ENCODE data around the gene ALPI.
A peak's percentile ranks its signal among the peaks of the same experiment; 100 is the strongest.

Gene ALPI

DNA sequence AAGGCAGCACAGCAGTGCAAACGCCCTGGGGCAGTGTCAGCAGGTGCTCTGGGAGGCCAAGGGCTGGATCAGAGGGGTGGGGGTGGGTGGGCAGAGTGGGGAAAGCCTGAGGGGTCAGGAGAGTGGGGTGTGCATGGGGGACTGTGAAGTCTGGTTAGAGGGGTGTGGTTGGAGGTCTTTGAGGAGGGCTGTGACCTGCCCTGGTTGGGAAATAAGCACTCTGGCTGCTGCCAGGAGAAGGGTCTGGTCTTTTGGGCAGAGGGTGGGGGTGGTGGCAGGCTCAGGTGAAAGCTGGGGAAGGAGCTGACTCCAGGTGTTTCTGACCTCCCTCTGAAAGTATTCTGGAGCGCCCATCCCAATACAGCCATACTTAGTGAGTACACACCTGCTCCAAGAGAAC, 4.2 kb downstream of the ALPI start:
- DNase-seq (ENCODE audit: low read depth, low spot score), result no peak

DNA sequence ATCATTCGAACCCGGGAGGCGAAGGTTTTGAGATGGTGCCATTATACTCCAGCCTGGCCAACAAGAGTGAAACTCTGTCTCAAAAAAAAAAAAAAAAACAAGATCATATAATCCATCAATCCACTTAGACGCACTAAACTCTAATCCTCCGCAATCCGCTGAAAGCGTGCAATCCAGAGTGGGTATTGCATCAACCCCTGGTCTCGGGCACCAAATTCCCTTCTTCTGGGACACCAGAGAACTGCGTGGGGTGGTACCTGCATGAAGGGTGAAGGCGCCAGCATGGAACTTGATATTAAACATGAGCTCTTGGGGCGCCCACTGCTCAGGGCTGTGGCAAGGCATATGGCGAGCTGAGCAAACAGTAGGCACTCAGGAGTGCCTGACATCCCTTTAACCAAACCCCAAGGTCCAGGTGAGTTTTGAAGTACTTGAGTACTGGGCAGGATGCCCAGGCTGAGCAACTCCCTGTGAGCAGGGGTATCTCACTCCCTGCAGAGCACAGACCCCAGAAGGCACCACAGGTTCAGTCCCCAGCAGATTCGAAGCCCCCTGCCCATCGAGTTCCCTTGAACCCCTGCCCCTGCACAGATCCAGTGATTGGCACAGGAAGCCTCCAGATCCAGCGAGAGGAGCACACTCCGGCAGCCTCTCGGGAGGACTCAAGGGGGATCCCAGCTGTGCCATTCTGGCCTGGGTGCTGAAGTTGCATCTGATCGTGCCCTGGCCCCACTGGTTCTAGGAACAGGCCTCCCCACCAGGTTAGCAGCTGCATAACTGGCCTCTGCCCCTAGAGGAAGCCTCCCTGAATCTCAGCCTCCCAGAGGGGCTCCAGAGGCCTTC, 8.0 kb downstream of the ALPI start:
- DNase-seq (ENCODE audit: low read depth, low spot score), result no peak

DNA sequence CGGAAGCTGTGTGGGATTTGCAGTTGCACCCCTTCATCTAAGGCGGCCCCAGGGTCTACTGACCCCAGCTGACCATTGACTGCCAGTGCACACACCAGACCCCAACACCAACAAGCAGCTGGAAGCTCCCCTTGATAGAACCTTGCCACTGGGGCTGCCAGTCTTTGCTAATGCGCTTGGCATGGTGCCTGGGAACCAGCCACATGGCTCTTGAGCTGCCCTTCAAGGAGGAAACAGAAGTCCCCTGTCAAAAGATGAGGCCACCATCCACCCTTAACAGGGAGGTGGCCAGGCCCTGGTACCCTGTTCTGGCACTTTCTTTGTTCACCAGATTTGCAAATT, 8.6 kb downstream of the ALPI start:
- DNase-seq (ENCODE audit: low read depth, low spot score), result no peak

DNA sequence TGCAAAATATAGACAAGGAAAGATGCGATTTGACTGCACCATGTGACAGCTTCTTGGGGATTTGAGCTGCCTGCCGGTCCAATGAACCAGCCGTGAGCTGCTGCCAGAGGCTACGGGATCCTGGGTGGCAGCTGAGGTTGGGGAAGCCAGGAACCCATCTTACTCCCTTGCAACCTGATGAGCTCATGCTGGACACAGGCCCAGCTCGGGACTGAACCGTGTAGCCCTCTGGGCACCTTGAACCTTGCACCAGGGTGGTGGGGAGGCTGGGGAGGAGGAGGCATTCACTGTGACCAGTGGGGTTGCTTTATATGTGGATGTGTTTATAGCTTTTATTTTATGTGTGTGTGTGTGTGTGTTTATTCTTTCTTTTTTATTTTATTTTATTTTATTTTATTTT, 9.1 kb downstream of the ALPI start:
- DNase-seq (ENCODE audit: low read depth, low spot score), result no peak

DNA sequence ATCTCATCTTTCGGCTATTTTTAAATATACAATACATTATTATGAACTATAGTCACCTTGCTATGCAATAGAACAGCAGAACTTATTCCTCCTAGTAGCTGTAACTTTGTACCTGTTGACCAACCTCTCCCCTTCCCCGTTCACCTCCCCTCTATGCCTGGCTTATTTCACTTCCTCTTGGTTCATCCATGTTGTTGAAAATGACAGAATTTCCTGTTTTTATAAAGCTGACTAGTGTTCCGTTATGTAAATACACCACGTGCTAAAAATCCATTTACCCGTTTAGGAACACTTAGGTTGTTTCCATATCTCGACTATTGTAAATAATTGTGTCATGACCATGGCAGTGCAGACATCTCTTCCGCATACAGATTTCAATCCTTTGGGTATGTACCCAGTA, 10.3 kb downstream of the ALPI start:
- no peak for DNase-seq (ENCODE audit: low read depth, low spot score)

DNA sequence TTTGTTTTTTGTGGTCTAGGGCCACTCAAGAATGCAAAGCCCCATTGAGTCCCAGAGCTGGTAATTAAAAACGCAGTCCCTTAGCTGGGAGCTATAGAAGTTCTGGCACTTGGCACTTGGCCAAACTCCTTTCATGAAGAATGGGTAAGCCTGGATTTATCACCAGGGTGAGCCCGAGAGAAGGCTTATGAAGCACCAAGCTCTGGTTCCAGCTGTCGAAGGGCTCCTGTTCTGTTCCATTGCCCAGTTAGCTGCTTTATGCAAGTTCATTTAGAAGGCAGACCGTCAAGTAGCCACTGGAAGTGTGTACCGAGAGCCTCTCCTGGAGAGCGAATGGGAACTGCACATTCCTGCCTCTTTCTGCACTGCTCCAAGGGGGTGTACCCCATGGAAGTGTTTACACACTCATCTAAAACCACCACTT, 17.5 kb downstream of the ALPI start:
- DNase-seq (ENCODE audit: low read depth, low spot score), result peak; percentile 47

DNA sequence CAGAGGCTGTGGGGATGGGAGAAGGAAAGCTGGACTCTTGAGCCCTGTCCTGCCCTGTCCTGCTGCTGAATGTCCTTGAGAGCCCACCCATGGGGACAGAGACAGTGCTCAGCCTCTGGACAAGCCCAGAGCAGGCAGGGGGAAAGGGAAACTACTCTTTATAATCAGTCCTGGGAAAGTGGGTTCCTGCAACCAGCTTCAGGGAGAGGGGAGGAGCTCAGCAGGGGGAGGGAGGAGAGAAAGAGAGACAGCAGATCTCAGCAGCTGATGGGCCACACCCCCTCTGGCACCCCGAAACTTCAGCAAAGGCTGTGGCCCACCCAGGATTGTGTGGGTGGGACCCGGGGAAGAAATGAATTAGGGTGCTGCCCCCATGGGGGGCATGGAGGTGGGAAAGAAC, 20.1 kb downstream of the ALPI start:
- no peak for DNase-seq (ENCODE audit: low read depth, low spot score)

DNA sequence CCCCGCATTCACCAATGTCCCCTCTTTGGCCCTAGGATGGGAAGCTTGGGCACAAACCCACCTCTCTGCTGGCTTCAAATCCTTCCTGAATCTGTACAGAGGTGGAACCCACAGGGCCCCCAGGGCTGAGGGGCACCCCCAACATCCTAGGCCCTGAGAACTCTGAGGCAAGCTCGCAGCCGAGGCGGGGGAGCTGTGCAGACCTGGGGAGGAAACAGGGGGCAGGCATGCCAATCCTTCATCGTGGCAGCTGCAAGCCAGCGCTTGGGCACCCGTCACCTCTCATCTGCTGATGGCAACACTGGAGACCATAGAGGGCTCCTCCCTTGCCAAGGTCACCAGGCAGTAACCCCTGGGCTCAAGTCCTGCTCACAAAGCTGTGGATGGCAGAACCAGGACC, 20.8 kb downstream of the ALPI start:
- no peak for DNase-seq (ENCODE audit: low read depth, low spot score)

DNA sequence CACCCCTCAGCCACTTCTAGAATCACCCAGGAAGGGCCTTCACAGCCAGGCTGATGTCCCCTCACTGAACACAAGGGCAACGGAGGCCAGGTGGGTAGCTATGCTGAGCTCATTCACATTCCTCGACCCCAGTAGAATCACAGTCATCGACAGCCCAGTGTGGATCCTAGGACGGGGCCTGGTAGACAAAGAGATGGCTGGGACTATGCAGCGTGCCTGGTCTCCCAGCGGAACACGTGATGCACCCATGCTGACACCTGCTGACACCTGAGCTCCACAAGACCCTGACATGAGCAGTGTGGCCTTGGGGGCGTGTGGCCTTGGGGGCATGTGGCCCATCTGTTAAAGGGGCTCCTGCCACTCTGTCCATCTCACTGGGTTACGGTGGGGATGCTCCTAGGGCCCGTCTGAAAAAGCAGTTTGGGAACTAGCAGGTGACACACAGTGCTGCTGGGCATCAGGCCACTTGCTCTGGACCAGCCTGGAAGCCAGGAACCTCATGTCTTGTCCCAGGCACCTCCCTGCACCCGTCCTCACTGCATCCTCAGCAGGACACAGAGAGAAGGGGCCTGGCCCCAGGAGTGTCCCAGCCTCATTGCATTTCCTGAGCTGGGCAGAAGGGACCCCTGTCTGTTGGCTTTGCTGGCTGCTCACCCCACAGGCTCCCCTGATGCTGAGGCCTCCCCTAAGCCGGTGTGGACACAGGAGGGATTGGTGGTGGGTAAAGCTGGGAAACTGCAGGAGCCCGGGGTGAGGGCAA, 22.0 kb downstream of the ALPI start:
- no peak for DNase-seq (ENCODE audit: low read depth, low spot score)

DNA sequence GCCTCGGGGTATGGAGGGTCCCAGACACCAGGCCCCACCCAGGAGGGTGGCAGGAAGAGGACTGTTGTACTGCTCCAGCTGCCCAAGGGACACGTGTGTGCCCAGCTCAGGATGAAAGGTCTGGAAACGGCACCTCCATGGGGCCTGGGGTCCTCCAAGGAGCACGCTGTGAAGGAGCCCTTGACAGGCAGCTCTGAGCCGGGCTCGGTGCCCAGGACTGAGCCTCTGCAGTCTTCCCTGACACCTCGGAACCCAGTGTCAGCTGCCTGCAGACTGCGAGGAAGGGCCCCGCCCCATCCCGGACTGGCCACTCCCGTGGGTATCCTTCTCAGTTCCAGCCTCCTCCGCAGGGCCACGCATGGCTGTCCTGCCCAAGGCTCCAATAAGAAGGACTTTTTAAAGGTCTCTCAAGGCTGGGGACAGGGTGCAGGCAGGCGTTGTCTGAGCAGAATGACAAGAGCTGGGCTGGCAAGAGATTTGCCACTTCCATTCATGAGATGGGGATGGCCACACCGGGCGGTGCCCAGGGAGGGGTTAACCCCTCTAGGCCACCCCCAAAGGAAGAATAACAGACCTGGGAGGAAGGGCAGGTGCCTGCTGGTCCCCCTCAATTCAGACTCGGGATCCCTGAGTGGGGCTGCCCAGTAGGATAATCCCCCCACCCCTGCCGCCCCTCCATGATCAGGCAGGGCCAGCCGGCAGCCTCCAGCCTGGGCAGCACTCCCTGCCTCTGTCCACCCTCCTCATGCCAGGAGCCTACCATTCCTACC, 22.8 kb downstream of the ALPI start:
- DNase-seq (ENCODE audit: low read depth, low spot score), result no peak

DNA sequence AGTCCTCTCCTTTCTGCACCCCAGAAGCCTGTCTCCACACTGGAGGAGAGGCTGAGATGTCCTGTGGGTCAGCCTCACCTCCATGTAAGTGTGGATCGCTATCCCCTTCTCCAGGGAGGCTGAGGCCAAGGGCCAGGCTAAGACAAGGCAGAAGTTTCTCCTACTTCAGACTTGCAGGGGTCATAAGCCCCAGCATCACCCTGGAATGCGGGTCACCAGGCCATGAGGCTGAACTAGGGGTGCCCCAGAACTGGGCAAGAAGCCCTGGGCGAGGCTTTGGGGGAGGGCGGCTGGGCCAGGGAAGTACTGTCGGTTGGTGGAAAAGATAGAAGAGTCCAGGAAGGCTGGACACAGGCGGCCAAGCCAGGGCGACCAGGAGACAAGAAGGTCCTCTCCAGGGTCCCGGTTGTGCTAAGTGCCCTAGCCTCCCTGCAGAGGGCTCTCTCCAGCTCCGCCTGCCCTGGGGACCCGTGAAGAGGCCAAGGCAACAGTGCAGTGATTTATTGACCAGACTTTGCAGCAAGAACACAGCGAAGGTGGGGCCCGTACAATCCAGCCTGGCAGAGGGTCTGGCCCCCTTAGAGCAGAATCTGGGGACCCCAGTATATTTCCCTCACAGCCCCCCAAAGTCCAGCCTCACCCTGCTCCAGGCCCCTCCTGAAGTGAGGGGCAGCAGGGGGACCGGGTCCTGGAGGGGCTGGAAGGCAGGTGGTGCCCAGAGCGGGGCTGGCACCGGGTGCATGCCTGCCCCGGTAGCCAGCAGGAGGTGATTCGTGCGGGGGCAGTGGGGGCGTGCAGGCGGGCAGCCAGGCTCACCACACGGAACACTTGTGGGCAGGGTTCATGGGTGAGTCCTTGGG, 23.6 kb downstream of the ALPI start:
- DNase-seq (ENCODE audit: low read depth, low spot score), result no peak

DNA sequence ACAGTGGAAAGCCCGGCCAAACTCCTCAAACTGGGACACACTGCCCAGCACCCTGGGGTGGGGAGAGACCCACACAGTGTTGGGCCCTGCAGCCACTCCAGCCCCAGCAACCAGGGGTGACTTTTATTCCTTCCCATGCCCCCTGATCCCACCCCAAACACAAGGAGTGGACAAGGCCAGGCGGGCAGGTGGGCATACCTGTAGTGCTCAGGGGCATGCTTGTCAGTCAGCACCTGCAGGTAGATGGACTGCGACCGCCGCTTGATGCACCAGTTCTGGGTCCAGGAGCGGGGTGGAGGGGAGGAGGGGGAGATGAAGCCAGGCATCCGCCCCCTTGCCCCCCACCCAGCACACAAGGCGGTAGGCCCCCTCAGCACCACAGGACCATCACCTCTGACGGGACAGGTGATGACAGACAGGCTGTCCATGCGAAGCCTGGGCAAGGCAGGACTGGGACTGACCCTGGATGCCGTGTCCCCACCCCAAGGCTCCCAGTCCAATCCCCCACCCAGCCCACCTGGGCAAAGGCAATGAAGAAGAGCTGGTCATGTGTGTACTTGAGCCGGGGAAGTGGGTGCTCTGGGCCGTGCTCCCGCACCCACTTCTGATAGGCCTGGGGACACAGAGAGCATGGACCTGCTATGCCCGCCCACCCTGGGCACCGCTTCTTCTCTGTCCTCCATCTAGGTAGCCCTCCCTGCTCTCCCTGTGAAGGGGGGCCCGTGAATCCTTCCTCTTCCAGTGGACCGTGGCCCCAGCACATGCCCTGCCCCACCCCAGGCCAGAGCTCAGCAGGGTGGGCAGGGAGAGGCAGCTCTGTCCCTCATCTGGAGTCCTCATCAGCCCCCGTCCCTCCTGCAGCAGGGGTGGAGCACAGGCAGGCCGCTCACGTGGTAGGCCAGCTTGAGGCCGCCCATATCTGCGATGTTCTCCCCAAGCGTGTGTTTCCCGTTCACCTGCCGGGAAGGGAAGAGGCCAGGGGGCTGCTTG, 24.5 kb downstream of the ALPI start:
- DNase-seq (ENCODE audit: low read depth, low spot score), result no peak

DNA sequence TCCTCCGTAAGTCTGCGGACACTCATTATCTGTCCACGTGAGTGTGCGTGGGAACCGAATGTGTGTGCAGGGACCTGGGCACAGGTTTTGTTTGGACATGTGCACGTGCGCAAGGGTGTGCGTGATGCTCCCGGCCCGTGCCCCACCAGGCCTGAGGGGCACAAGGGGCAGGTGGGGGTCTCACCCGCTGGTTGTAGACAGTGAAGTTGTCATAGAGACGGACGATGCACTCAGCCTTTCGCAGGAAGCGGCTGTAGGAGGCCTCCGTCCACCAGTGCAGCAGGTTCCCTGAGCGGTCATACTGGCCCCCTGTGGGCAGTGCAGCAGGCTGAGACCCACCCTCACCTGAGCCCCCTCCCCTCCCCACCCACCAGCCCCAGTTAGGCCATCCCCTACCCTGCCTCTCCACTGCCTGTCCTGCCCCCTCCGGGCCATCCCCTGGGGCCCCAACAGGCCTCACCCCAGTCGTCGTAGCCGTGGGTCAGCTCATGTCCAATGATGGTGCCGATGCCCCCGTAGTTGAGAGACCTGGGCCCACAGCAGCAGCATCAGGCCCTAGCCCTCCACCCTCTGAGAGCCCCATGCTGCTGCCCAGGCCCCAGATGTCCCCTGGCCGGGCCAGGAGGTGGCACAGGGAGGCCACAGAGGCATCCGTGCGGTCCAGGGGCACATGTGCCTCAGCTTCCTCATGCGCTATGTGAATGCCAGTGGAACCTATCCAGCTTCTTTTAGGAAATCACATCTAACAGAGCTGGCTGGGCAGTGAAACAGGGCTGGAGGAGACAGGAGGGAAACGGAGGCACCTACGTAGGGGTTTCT, 25.6 kb downstream of the ALPI start:
- no peak for DNase-seq (ENCODE audit: low read depth, low spot score)

DNA sequence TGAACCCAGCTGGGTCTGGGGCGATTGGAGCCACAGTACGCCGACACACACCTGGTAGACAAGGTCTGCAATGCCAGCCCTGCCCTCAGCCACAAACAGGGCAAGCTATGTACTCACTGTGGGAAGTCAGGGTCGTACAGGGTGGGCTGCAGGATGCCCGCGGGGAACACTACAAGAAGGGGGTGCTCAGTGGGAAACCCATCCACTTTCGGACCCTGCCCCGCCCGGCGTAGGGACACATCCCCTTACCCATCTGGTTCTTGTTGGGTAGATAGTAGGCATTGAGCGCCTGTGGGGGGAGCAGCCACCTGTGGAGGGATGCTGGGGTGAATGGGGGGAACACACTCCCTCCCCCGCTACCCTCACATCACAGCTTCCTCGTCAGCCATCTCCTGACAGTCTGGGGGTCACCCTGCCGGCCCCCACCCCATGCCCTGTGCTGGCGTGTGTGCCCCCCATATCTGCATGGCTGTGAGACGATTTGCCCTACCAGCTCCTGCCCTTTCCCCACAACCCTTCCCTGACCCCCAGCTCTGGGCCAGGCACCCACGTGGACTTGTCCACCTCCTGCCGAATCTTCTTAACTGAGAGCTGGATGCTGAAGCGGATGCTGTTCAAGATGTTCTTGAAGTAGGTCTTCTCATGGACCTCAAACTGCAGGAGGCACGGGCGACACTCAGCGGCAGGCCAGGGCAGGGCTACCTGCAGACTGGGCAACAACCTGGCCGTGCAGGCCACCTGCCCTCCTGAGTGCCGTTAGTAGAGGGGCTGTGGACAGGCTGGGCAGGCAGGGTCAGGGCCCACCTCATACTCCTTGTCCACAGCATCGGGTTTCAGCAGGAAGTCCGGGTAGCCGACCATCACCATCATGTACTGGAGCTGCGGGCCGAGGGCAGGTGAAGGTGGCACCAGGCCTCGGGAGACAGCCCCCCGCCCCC, 26.6 kb downstream of the ALPI start:
- no peak for DNase-seq (ENCODE audit: low read depth, low spot score)

DNA sequence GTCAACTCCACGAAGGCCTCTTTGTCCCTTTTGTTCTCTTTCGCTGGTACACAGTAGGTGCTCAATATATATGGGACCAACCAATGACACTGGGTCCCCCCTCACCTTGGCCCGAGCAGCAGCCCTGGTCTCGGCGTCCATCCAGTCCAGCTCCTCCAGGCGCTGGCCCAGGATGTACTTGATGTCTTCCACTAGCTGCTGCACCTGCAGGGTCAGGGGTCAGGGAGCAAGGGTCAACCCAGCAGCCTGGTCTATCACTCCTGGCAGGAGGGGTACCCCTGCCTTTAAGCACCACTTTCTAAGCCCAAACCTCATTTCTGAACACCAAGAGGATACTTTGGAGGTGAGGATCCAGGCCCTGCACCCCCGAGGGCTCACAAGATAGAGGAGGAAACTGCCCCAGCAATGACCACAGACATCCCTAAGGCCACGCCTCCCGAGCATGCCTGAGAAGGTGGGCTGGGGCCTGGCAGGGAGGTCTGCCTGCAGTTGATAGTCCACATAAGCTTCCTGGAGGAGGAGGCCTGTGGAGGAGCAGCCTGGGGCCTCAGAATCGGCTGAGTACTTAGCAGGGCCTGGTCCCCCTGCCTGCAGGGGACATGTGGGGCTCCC, 27.5 kb downstream of the ALPI start:
- no peak for DNase-seq (ENCODE audit: low read depth, low spot score)

DNA sequence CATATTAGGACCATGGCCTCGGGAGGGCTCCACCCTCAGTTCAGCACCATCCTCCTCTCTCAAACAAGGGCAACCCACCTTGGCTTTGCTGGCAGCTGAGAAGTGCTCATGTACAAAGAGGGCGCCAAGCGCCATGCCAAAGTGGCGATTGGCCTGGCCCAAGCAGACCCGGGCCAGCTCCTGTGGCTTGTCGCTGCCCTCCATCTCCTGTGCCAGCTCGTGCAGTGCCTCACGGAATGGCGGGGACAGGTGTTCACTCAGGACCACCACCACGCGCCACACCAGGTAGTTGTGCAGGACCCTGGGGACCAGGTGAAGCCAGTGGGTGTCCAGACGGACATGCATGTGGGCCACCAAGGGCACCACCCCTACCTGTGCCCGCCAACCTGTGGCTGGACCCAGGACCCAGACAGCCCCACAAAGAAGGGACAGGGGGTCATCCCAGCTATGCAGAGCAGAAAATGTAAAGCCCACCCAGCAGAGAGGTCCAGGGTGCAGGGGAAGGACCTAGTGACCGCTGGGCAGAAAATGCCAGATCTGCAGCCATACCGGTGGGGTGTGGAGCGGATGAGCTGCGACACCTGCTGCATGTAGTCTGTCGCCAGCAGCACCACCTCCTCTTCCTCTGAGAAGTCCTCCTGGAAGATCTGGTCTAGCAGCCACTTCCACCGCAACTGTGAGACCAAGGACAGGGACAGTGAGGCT, 28.1 kb downstream of the ALPI start:
- DNase-seq (ENCODE audit: low read depth, low spot score), result no peak

DNA sequence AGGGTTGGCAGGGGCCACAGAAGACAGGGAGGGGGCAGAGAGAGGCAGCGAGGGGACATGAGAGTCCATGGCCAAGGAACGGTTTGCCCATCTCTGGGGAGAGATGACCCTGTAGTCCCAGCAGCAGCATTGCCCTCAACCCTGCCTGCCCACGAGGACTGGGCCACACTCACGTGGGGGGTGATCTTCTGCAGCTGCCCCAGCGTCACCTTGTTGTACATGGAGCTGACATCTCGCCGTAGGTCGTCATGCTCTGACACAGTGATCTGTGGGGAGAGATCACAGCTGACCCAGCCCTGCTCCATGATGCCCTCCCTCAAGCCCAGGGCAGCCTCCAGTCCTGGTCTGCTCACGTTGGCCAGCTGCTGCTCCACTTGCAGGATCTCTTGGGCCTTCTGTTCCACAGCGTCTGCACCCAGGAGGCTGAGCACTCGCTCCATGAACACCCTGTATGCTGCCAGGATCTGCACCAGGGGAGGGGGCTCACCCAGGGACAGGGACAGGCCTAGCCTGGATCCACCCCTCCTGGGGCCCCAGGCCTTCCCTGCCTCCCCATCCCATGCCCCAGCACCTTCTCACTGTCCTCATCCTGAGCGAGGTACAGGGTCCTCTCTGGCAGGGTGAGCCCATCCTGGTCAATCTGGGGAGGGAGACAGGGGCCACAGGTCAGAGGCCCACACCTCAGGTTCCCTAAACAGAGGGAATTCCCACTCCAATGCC, 28.8 kb downstream of the ALPI start:
- no peak for DNase-seq (ENCODE audit: low read depth, low spot score)
